Measurements from ENCODE around the gene KRT86. TPM values are rescaled to one million over a fixed set of nuclear protein-coding genes. Genes with fewer than 3 reads are reported as not detected.
"Not testable (repeated sequence)": the region's sequence is repeated elsewhere in the genome, so short reads cannot be mapped to it uniquely, and the experiment has no call there.

KRT86 gene
- total RNA-seq, 1 donor from 2014 or later = 0.52 TPM

DNA sequence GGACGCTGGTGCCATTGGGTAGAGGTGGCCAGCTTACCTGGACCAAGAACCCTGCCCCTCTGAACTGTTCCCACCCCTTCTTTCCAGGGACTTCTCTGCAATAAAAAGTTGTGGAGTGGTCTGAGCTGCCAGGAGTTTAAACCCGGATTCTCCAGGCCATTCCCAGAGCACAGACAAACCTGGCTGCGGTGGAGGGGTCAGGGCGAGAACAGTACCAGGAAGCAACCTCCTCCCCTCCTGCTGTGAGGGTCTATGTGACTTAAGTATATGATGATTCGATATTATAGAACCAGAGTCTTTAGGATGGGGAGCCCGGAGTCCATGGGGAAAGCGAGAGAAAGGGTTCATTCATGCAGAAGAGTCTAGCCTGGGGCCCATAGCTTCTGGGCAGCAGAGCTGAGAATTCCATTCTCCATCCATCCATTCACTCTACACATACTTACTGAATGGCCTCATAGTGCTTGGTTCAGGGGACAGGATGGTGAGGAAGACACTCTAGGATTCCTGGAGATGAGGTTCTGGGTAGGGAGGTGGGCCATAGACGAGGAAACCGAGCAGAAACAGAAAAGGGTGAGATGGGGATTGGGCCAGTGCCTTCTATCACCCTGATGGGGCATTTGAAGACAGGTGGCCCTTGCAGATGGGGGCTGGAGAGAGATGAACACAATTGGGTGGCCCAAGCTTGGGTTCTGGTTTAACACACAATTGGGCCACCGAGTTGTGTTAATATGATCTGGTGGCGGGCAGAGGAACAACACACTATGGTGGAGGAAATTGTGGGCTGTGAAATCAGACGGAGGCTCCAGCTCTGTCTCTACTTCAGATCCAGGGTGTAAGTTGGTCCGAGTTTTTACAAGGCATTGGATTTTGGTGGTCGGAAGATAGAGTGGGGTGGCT, 5.2 kb downstream of the KRT86 start:
- H3K9ac ChIP-seq (ENCODE audit: low read depth in 1 of 3, low read length in 3 of 3) = peak overlapping the region in 1 of 3 donors; percentile 9

DNA sequence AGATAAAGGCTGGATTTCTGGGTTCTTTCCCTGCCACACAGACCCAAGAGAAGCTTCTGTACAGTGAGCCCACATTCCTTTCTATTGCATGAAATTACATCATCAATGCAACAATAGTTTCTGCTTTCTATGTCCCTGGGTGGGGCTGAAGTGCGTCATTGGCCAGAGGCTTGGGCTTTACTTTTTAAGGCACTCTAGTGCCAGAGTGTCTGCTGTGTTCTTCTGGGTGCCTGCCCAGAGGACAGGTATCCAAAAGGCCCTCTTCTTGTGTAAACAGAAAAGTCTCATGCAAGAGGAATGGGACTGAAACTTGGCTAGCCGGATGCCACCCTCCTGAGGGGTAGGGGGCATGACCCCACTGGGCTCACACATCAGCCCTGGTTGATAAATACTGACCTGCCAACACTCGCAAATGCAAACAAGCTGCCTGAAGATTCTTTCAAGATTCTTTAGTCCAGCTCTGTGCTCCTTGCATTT, 5.9 kb downstream of the KRT86 start:
- peak overlapping the region in 1 of 3 donors; percentile 45 for H3K9ac ChIP-seq (ENCODE audit: low read depth in 1 of 3, low read length in 3 of 3)
- no peak overlapping the region for H3K27ac ChIP-seq (ENCODE audit: low read depth, low read length)
- H3K4me3 ChIP-seq (ENCODE audit: low read length in 3 of 3) = no peak overlapping the region
- no peaks in the 10 kb centered on the region for H3K9me3 ChIP-seq (ENCODE audit: control insufficient read depth in 3 of 3, low read length in 3 of 3)
- peaks cover 3 to 22% (median 3%) of the 10 kb centered on the region in 3 donors for H3K27me3 ChIP-seq (ENCODE audit: control insufficient read depth in 3 of 3, insufficient read depth in 3 of 3, low read length in 3 of 3)
- H3K4me1 ChIP-seq (ENCODE audit: control insufficient read depth in 3 of 3, insufficient read depth in 3 of 3, low read length in 3 of 3) = peaks cover 24 to 31% (median 30%) of the 10 kb centered on the region in 3 donors
- no peaks in the 10 kb centered on the region for H3K36me3 ChIP-seq (ENCODE audit: control insufficient read depth in 3 of 3, insufficient read depth in 3 of 3, low read length in 3 of 3)

More for the DNA sequence above, 5.2 kb downstream of the KRT86 start:
- Histone ChIP-seq H3K27ac (ENCODE audit: low read depth, low read length) (no peak overlapping the region), H3K4me3 (ENCODE audit: low read length in 3 of 3) (peak overlapping the region in 1 of 3 donors; percentile 49), H3K27me3 (ENCODE audit: control insufficient read depth in 3 of 3, insufficient read depth in 3 of 3, low read length in 3 of 3) (peaks cover 3 to 22% (median 3%) of the 10 kb centered on the region in 3 donors), H3K36me3 (ENCODE audit: control insufficient read depth in 3 of 3, insufficient read depth in 3 of 3, low read length in 3 of 3) (no peaks in the 10 kb centered on the region), H3K9me3 (ENCODE audit: control insufficient read depth in 3 of 3, low read length in 3 of 3) (no peaks in the 10 kb centered on the region), H3K4me1 (ENCODE audit: control insufficient read depth in 3 of 3, insufficient read depth in 3 of 3, low read length in 3 of 3) (peaks cover 24 to 31% (median 30%) of the 10 kb centered on the region in 3 donors)

DNA sequence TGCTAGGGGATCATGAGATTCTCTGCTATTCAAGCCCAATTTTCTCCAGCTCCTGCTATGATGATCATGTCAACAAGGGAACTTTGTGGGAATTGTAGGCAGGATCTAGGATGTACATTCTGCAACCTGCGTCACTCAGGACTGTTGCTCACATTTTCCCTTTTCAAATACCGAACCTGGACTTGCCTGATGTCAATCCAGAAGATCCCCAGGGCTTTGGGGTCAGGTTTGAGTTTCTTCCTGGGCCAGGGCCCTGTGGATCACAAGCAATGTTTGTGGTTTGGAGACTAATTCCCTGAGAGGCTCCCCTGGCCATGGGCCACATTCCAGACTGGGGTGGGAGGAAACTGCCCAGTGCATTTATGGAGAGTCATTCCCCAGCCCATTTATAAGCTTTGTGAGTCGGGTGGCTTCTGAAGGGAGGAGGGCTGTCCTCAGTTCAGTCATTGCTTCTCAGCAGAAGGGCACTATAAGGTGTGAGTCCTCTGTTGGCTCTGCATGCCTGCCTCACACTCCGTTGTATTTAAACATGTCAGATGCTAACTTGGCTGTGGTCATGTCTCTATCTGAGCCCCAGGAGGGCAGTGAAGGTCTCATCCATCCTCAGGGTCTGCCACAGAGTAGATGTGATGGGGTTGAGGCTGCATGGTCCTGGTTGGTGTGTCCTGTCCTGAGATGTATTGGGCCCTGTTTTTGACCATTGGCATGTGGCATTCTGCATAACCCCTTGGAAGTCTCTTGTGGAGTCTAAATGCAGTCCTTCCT, 6.5 kb downstream of the KRT86 start:
- peaks cover 3 to 16% (median 3%) of the 10 kb centered on the region in 3 donors for H3K27me3 ChIP-seq (ENCODE audit: control insufficient read depth in 3 of 3, insufficient read depth in 3 of 3, low read length in 3 of 3)
- H3K4me3 ChIP-seq (ENCODE audit: low read length in 3 of 3) = no peak overlapping the region
- no peak overlapping the region for H3K27ac ChIP-seq (ENCODE audit: low read depth, low read length)
- no peaks in the 10 kb centered on the region for H3K9me3 ChIP-seq (ENCODE audit: control insufficient read depth in 3 of 3, low read length in 3 of 3)
- H3K9ac ChIP-seq (ENCODE audit: low read depth in 1 of 3, low read length in 3 of 3) = peak overlapping the region in 1 of 3 donors; percentile 45
- H3K36me3 ChIP-seq (ENCODE audit: control insufficient read depth in 3 of 3, insufficient read depth in 3 of 3, low read length in 3 of 3) = no peaks in the 10 kb centered on the region
- peaks cover 24 to 31% (median 30%) of the 10 kb centered on the region in 3 donors for H3K4me1 ChIP-seq (ENCODE audit: control insufficient read depth in 3 of 3, insufficient read depth in 3 of 3, low read length in 3 of 3)

DNA sequence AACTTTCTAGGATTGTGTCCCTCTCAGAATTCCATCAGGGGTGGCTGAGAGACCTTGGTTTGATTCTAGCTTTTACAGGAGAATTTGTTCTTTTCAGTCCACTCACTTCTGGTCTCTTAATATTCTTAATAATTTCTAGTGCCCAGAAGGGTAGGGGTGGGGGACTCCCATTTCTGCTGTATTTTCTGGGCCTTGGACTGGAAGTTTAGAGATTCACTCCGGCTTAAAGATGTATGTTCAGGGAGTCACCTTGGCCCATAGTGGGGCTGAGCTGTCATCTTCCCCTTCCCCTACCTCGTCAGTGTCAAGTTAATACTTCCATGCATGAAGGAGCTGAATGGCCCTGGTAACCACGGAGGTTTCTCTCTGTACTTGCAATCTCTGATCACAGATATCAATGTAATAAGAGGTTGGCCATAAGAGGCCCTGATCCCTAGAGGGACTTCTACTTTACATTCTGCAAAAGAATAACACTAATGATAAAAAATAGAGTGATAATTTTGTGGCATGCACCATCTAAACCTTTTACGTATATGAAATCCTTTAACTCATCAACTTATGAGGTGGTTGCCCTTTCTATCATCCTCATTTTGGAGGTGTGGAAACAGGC, 10.2 kb downstream of the KRT86 start:
- H3K9ac ChIP-seq (ENCODE audit: low read depth in 1 of 3, low read length in 3 of 3) = no peak overlapping the region
- no peaks in the 10 kb centered on the region for H3K9me3 ChIP-seq (ENCODE audit: control insufficient read depth in 3 of 3, low read length in 3 of 3)

DNA sequence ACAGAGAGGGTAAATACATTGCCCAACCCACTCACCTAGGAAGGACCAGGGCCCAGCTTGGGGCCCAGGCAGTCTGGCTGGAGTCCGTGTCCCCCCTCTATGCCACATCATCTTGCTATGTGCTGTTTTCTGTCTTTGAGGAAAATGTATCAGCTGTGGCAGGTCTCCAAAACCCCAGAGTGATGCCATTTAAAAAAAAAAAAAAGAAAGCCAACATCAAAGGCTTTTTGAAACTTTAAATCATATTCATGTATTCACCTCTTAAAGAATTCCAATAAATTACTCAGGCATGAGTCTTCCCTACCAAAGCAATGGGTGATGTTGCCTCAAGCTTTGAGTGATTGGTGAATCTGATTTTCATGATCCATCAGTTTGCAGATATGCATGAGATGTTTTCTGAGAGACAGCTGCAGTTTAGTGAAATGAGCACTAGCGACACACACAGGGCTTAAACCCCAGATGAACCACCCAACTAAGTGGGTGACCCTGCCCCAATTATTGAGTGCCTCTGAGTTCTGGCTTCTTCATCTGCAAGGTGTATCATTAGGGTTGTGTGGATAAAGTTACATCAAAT, 10.8 kb downstream of the KRT86 start:
- Histone ChIP-seq H3K4me1 (ENCODE audit: control insufficient read depth in 3 of 3, insufficient read depth in 3 of 3, low read length in 3 of 3) (peaks cover 12% of the 10 kb centered on the region in 3 donors), H3K27me3 (ENCODE audit: control insufficient read depth in 3 of 3, insufficient read depth in 3 of 3, low read length in 3 of 3) (no peaks in the 10 kb centered on the region), H3K9me3 (ENCODE audit: control insufficient read depth in 3 of 3, low read length in 3 of 3) (no peaks in the 10 kb centered on the region), H3K27ac (ENCODE audit: low read depth, low read length) (no peak overlapping the region), H3K9ac (ENCODE audit: low read depth in 1 of 3, low read length in 3 of 3) (no peak overlapping the region), H3K4me3 (ENCODE audit: low read length in 3 of 3) (no peak overlapping the region), H3K36me3 (ENCODE audit: control insufficient read depth in 3 of 3, insufficient read depth in 3 of 3, low read length in 3 of 3) (no peaks in the 10 kb centered on the region)

More for the DNA sequence above, 10.2 kb downstream of the KRT86 start:
- H3K4me3 ChIP-seq (ENCODE audit: low read length in 3 of 3) = no peak overlapping the region
- H3K4me1 ChIP-seq (ENCODE audit: control insufficient read depth in 3 of 3, insufficient read depth in 3 of 3, low read length in 3 of 3) = peaks cover 18% of the 10 kb centered on the region in 3 donors
- H3K27ac ChIP-seq (ENCODE audit: low read depth, low read length) = no peak overlapping the region
- no peaks in the 10 kb centered on the region for H3K27me3 ChIP-seq (ENCODE audit: control insufficient read depth in 3 of 3, insufficient read depth in 3 of 3, low read length in 3 of 3)
- H3K36me3 ChIP-seq (ENCODE audit: control insufficient read depth in 3 of 3, insufficient read depth in 3 of 3, low read length in 3 of 3) = no peaks in the 10 kb centered on the region

DNA sequence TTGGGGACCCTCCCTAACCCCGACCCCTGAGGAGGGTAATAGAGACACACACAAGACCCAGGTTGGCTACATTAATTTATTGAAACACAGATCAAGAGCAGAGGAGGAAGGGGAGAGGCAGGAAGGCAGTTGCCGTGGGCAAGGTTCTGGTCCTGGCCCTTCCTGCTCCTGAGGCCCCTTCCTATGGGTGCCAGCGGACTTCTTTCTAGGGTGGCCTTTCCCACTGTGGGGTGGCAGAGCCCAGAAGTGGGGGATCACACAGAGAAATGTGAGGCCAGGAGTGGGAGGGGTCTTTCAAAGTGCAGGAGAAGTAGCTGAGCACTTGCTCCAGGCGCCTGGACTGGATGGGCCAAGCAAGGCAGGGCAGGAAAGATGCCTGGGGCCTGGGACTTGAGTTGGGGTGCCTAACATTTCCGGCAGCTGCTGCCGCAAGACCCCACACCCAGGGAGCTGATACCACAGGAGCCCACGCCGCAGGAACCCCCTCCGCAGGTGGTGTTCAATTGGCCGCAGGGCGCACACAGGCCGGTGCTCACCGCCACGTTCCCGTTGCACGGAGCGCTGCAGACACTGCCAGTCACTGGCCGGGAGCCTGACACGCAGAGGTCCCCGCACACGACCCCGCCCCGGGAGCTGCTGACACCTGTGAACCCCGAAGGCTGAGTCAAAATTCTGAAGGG, 11.5 kb downstream of the KRT86 start:
- H3K27me3 ChIP-seq (ENCODE audit: control insufficient read depth in 3 of 3, insufficient read depth in 3 of 3, low read length in 3 of 3) = no peaks in the 10 kb centered on the region
- no peak overlapping the region for H3K27ac ChIP-seq (ENCODE audit: low read depth, low read length)
- H3K36me3 ChIP-seq (ENCODE audit: control insufficient read depth in 3 of 3, insufficient read depth in 3 of 3, low read length in 3 of 3) = no peaks in the 10 kb centered on the region
- no peak overlapping the region for H3K9ac ChIP-seq (ENCODE audit: low read depth in 1 of 3, low read length in 3 of 3)
- H3K9me3 ChIP-seq (ENCODE audit: control insufficient read depth in 3 of 3, low read length in 3 of 3) = no peaks in the 10 kb centered on the region
- peaks cover 5% of the 10 kb centered on the region in 3 donors for H3K4me1 ChIP-seq (ENCODE audit: control insufficient read depth in 3 of 3, insufficient read depth in 3 of 3, low read length in 3 of 3)
- no peak overlapping the region for H3K4me3 ChIP-seq (ENCODE audit: low read length in 3 of 3)

DNA sequence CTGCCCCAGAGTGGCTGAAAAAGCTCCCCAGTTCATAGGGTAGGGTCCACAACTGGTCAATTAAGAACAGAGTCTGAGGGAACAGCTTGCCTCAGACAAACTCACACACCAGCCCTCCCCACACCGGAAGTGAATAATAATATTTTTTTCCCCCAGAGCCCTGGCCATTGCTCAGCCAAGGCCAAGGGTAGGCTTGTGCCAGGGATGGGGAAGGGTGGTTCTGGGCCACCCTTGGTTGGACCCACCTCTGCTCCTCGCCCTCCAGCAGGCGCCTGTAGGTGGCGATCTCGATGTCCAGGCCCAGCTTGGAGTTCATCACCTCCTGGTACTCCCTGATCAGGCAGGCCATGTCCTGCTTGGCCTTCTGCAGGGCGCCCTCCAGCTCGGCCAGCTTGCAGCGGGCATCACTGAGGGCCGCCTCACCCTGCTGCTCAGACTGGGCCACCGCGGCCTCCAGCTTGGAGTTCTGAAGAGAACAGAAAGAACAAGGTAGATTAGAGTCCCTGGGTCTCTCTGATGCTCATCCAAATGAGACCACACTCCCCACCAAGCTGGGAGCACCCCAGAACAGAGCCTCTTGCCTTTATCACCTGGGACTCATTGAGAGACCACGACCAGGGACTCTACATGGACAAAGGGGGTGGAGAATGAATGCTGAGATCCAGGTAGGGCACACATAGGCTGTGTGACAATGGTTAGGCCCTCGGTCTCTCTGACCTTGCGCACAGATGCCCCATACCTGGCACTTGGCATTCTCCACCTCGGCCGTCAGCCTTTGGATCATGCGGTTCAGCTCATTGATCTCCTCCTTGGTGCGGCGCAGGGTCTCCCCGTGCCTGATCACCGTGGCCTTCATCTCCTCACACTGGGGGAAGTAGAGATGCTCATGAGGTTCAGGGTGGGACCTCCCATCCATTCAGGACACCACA, 12.7 kb downstream of the KRT86 start:
- H3K27me3 ChIP-seq (ENCODE audit: control insufficient read depth in 3 of 3, insufficient read depth in 3 of 3, low read length in 3 of 3); H3K4me3 ChIP-seq (ENCODE audit: low read length in 3 of 3); H3K36me3 ChIP-seq (ENCODE audit: control insufficient read depth in 3 of 3, insufficient read depth in 3 of 3, low read length in 3 of 3); H3K9me3 ChIP-seq (ENCODE audit: control insufficient read depth in 3 of 3, low read length in 3 of 3); H3K9ac ChIP-seq (ENCODE audit: low read depth in 1 of 3, low read length in 3 of 3); H3K4me1 ChIP-seq (ENCODE audit: control insufficient read depth in 3 of 3, insufficient read depth in 3 of 3, low read length in 3 of 3); H3K27ac ChIP-seq (ENCODE audit: low read depth, low read length): not testable (repeated sequence)

DNA sequence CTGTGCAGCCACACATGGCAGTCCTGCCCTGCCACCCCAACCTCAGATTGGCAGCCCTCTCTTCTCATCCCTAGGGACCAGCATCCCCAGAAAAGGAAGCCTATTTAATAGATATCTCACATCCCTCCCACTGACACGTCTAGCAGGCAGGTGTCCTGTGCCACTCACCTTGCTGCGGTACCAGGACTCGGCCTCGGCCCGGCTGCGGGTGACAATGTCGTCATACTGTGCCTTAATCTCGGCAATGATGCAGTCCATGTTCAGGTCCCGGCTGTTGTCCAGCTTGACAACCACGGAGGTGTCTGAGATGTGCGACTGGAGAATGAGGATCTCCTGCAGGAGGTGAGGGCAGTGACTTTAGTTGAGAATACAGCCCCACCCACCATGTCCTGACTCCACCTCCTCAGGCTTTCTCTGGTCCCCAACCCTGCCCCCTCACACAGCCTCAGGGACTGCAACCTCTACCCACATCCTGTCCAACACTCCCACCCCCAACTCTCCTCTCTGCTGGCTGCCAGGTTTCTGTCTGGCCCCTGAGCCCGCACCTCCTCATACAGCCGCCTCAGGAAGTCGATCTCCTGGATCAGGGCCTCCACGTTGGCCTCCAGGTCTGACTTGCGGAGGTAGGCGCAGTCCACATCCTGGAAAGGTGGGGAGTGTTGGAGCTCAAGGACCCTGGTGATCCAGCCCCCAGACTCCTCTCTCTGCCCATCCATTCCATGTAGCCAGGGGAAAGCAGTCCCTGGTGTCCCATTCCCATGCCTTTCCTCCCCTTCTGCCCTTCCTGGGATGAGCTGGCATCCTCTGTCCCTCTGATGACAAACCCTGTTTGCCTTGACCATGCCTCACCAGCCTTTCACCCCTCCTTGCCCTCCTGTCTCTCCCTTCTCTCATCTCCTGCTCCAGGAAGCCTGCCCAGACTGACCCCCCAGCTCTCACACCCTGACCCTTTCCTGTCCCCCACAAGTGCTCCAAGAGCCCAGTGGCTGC, 13.7 kb downstream of the KRT86 start:
- H3K4me1 ChIP-seq (ENCODE audit: control insufficient read depth in 3 of 3, insufficient read depth in 3 of 3, low read length in 3 of 3); H3K27ac ChIP-seq (ENCODE audit: low read depth, low read length); H3K9ac ChIP-seq (ENCODE audit: low read depth in 1 of 3, low read length in 3 of 3); H3K36me3 ChIP-seq (ENCODE audit: control insufficient read depth in 3 of 3, insufficient read depth in 3 of 3, low read length in 3 of 3); H3K9me3 ChIP-seq (ENCODE audit: control insufficient read depth in 3 of 3, low read length in 3 of 3); H3K4me3 ChIP-seq (ENCODE audit: low read length in 3 of 3): not testable (repeated sequence)
- peaks cover 7 to 11% (median 7%) of the 10 kb centered on the region in 3 donors for H3K27me3 ChIP-seq (ENCODE audit: control insufficient read depth in 3 of 3, insufficient read depth in 3 of 3, low read length in 3 of 3)
